Trophoblast cell (in vitro differentiated cells and primary cell): ENCODE data around the gene TNNC1.

Experiments used
- DNase-seq, 2 donors: peaks; one replicate each; pipeline ENCODE4 v3.0.0-alpha.2; 2016
- H2AFZ ChIP-seq: 2 replicates; pipeline ENCODE4 v1.6.1; 2013; ENCODE audit warnings: low read length, moderate library complexity, mild to moderate bottlenecking; ENCODE audit not compliant: insufficient read depth, poor library complexity
- H2AK5ac ChIP-seq: 2 replicates; pipeline ENCODE4 v1.6.1; 2013; ENCODE audit warnings: mild to moderate bottlenecking, low read length
- H2BK120ac ChIP-seq: 2 replicates; pipeline ENCODE4 v1.6.1; 2013; ENCODE audit warnings: low read length, mild to moderate bottlenecking, moderate library complexity; ENCODE audit not compliant: insufficient read depth, poor library complexity
- H2BK12ac ChIP-seq: 2 replicates; pipeline ENCODE4 v1.6.1; 2013; ENCODE audit warnings: mild to moderate bottlenecking, low read length, moderate library complexity
- H2BK5ac ChIP-seq: 2 replicates; pipeline ENCODE4 v1.6.1; 2013; ENCODE audit warnings: low read length, low read depth, moderate library complexity, mild to moderate bottlenecking; ENCODE audit not compliant: poor library complexity
- H3K14ac ChIP-seq: 2 replicates; pipeline ENCODE4 v1.6.1; 2013; ENCODE audit warnings: mild to moderate bottlenecking, low read length
- H3K18ac ChIP-seq: 2 replicates; pipeline ENCODE4 v1.6.1; 2013; ENCODE audit warnings: mild to moderate bottlenecking, low read length
- H3K23ac ChIP-seq: 2 replicates; pipeline ENCODE4 v1.6.1; 2013; ENCODE audit warnings: low read length
- H3K27ac ChIP-seq: 2 replicates; pipeline ENCODE4 v1.5.1; 2013; ENCODE audit warnings: low read depth, mild to moderate bottlenecking, inconsistent platforms, low read length, moderate library complexity
- H3K27me3 ChIP-seq: 2 replicates; pipeline ENCODE4 v1.6.1; 2013; ENCODE audit warnings: inconsistent platforms, mild to moderate bottlenecking, low read length, moderate library complexity; ENCODE audit not compliant: insufficient read depth
- H3K36me3 ChIP-seq, 2 experiments: 1 replicate in 1 of 2; 2 replicates in 1 of 2; pipeline ENCODE4 v1.6.1; 2013; ENCODE audit warnings: low read length in 2 of 2, mild to moderate bottlenecking in 2 of 2, moderate library complexity in 1 of 2; ENCODE audit not compliant: insufficient read depth in 2 of 2, control insufficient read depth in 1 of 2
- H3K4ac ChIP-seq: 2 replicates; pipeline ENCODE4 v1.6.1; 2013; ENCODE audit warnings: low read depth, mild to moderate bottlenecking, low read length, moderate library complexity
- H3K4me1 ChIP-seq, 2 experiments: 1 replicate in 1 of 2; 2 replicates in 1 of 2; pipeline ENCODE4 v1.6.1; 2013; ENCODE audit warnings: low read length in 2 of 2, mild to moderate bottlenecking in 2 of 2, moderate library complexity in 1 of 2; ENCODE audit not compliant: insufficient read depth in 2 of 2, control insufficient read depth in 1 of 2
- H3K4me2 ChIP-seq: 2 replicates; pipeline ENCODE4 v1.6.1; 2013; ENCODE audit warnings: inconsistent platforms, mild to moderate bottlenecking, low read length, moderate library complexity
- H3K4me3 ChIP-seq: 2 replicates; pipeline ENCODE4 v1.5.1; 2013; ENCODE audit warnings: mild to moderate bottlenecking, low read depth, low read length, inconsistent platforms
- H3K79me1 ChIP-seq: one replicate; pipeline ENCODE4 v1.6.1; 2013; ENCODE audit warnings: low read length
- H3K79me2 ChIP-seq: 2 replicates; pipeline ENCODE4 v1.6.1; 2013; ENCODE audit warnings: low read length, mild to moderate bottlenecking; ENCODE audit not compliant: control insufficient read depth, insufficient read depth, poor library complexity
- H3K9ac ChIP-seq: 2 replicates; pipeline ENCODE4 v1.6.1; 2013; ENCODE audit warnings: mild to moderate bottlenecking, low read length
- H3K9me3 ChIP-seq: 2 replicates; pipeline ENCODE4 v1.6.1; 2013; ENCODE audit warnings: low read depth, mild to moderate bottlenecking, control low read depth, inconsistent platforms, low read length; ENCODE audit not compliant: insufficient read depth
- H4K12ac ChIP-seq: 2 replicates; pipeline ENCODE4 v1.6.1; 2013; ENCODE audit warnings: low read depth, mild to moderate bottlenecking, low read length, moderate library complexity
- H4K8ac ChIP-seq: 2 replicates; pipeline ENCODE4 v1.6.1; 2013; ENCODE audit warnings: low read depth, mild to moderate bottlenecking, low read length, moderate library complexity
- H4K91ac ChIP-seq: one replicate; pipeline ENCODE4 v1.6.1; 2013; ENCODE audit warnings: low read depth, mild to moderate bottlenecking, low read length, moderate library complexity
- WGBS: extraction: QIAGEN DNeasy Blood & Tissue Kit; methylation state at CpG from one replicate; pipeline ENCODE4 v1.1.7; 2013; ENCODE audit warnings: missing lambda C conversion rate; ENCODE audit not compliant: insufficient read length, insufficient coverage; ENCODE audit errors: extremely low coverage; 5-methylcytosine and 5-hydroxymethylcytosine counted together

The TNNC1 gene

DNA sequence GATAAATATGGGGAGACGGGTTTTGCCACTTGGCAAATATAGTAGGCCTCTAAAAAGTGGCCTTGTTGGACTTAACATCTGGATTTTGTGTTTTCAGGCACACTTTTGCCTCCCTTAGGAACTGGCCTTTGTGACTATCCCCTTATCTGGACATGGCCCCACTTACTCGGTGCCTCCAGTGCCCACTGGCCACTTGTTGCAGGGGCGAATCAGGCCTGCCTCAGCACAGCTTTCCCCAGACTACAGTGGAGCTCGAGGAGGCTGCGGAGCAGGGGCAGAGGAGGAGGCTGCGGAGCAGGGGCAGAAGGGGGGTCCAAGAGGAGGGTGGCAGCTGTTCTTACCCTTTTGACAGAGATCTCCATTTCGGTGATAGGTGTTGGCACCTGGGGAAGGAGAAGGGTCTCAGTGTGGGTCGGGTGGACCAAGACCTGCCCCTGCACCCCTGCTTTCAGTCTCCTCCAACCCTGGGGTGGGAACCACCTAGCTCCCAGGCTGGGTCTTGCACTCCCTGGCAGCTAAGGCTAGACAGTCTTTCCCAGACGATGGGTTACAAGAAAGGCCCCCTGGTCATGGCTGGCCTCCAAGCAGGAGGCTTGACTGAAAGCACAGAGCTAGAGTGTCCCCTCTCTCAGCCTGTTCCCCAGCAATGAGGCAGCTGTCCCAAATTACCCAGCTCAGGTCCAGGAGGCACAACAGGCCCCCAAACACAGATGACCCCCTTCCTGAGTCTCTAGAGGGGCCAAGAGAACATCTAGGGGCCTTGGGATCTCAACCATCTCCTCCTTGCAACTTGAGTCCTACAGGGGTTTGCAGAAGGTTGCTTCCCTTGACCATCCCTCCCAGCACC is 15.0 kb downstream of the TNNC1 start:
- Histone ChIP-seq H3K27ac (no peak overlapping the region), H2BK5ac (no peak overlapping the region), H4K8ac (no peak overlapping the region), H3K18ac (no peak overlapping the region), H3K4me2 (no peak overlapping the region), H3K36me3 (no peaks in the 10 kb centered on the region), H3K14ac (no peak overlapping the region), H3K4me1 (no peaks in the 10 kb centered on the region), H3K9ac (no peak overlapping the region), H4K12ac (no peak overlapping the region), H3K27me3 (no peaks in the 10 kb centered on the region), H3K79me1 (no peaks in the 10 kb centered on the region), H2BK120ac (no peak overlapping the region), H3K79me2 (no peaks in the 10 kb centered on the region), H3K4ac (no peak overlapping the region), H2BK12ac (no peak overlapping the region), H2AK5ac (no peak overlapping the region), H2AFZ (no peak overlapping the region), H3K23ac (no peak overlapping the region), H3K4me3 (no peak overlapping the region), H3K9me3 (no peaks in the 10 kb centered on the region), H4K91ac (no peak overlapping the region)
- no peak for DNase-seq
- no CpG with 5 or more reads among the region's 9 CpGs for WGBS

DNA sequence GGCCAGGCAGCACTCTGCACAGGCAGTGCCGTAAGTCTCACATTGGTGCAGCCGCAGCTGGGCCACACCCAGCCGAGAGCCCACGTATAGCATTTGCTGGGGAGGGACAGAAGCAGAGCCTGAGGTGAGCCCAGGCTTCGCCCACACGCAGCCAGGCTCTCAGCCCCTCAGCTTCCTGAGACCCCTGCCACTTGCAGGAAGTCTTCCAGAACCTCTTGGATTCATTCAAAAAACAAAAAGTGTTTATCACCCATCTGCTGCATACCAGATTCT is 15.8 kb downstream of the TNNC1 start:
- H2BK5ac ChIP-seq, result no peak overlapping the region
- H3K14ac ChIP-seq, result no peak overlapping the region
- H3K4ac ChIP-seq, result no peak overlapping the region
- no peak overlapping the region for H2BK120ac ChIP-seq
- no peak overlapping the region for H2AFZ ChIP-seq
- H2AK5ac ChIP-seq, result no peak overlapping the region
- no peaks in the 10 kb centered on the region for H3K4me1 ChIP-seq
- no peaks in the 10 kb centered on the region for H3K9me3 ChIP-seq
- DNase-seq, result no peak
- H3K79me1 ChIP-seq, result no peaks in the 10 kb centered on the region
- no peak overlapping the region for H3K27ac ChIP-seq
- H3K79me2 ChIP-seq, result no peaks in the 10 kb centered on the region
- H3K9ac ChIP-seq, result no peak overlapping the region
- no peaks in the 10 kb centered on the region for H3K36me3 ChIP-seq
- WGBS, result no CpG with 5 or more reads among the region's 6 CpGs
- no peak overlapping the region for H3K4me2 ChIP-seq
- no peak overlapping the region for H4K91ac ChIP-seq
- no peak overlapping the region for H4K8ac ChIP-seq
- H3K23ac ChIP-seq, result no peak overlapping the region
- no peak overlapping the region for H3K4me3 ChIP-seq
- H2BK12ac ChIP-seq, result no peak overlapping the region
- no peak overlapping the region for H4K12ac ChIP-seq
- H3K27me3 ChIP-seq, result no peaks in the 10 kb centered on the region
- H3K18ac ChIP-seq, result no peak overlapping the region

DNA sequence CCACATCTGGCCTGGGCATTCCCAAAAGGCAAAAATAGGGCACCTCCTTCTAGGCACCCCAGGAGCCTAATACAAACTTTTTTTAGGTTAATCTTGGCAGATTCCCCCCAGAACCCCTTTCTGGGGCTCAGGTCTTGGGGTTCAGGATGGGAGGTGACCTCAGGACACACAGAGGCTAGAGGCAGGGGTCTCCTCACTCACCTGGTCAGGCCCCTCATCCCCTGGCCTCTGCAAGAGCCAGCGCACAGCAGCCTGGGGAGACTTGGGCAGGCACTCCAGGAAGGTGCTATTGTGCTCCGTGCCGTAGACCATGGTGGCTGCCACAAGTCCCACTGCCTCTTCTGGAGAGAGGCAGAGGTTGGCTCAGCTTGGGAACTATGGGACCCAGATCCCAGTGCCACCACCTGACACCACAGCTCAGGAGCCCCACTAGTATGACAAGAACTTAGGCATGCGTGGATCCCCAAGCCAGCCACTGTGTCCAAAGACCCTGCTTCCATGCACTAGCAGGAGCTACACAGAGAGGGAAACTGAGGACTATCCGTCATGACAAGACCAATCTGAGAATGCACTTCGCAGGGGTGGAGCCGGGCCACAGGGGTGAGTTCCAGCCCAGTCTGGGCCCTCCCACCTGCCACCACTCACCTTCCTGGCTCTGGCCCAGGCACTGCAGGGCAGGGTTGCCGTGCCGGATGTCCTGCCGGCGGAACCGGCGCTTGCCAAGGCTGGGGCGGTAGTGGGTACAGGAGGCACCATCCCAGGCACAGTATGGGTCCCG is 16.3 kb downstream of the TNNC1 start:
- Histone ChIP-seq H3K18ac (no peak overlapping the region), H3K4me3 (no peak overlapping the region), H3K36me3 (no peaks in the 10 kb centered on the region), H3K9me3 (no peaks in the 10 kb centered on the region), H4K8ac (no peak overlapping the region), H4K91ac (no peak overlapping the region), H2BK120ac (no peak overlapping the region), H3K27ac (no peak overlapping the region), H3K4me1 (no peaks in the 10 kb centered on the region), H3K4me2 (no peak overlapping the region), H2BK12ac (no peak overlapping the region), H3K14ac (no peak overlapping the region), H3K23ac (no peak overlapping the region), H2AK5ac (no peak overlapping the region), H2AFZ (no peak overlapping the region), H3K27me3 (no peaks in the 10 kb centered on the region), H2BK5ac (no peak overlapping the region), H3K9ac (no peak overlapping the region), H4K12ac (no peak overlapping the region), H3K4ac (no peak overlapping the region), H3K79me1 (no peaks in the 10 kb centered on the region), H3K79me2 (no peaks in the 10 kb centered on the region)
- DNase-seq, result no peak
- WGBS, result no CpG with 5 or more reads among the region's 15 CpGs

DNA sequence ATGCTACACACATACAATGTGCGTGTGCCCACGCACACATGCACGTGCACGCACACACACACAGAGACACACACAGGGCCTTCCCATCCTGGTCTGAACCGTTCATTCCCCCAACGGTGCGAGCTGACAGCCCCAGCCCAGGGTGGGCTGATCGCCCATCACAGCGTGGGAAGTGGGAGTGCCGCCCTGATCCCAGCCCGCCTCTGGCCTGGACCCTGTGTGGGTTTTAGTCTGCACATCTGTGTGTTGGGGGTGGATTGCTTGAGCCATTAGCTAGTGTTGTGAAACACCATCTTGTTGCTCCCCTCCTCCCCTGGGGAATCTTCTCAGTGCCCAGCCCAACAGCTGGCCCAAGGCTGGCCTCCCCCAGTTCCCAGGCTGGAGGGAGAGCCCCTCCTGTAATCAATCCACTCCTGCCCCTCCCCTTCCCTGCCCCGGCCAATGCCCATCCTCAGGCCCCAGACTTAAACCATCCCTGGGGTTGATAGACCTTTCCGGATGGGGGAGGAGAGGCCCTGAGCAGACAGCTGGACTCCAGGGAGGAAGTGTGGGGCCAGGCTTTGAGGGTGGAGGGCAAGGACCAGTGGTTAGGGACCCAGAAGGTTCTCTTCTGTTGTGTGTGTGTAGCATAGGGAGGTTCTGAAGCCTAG is 17.2 kb downstream of the TNNC1 start:
- H4K91ac ChIP-seq, result no peak overlapping the region
- H3K27me3 ChIP-seq, result no peaks in the 10 kb centered on the region
- WGBS, result no CpG with 5 or more reads among the region's 13 CpGs
- H2BK5ac ChIP-seq, result no peak overlapping the region
- no peak overlapping the region for H2AFZ ChIP-seq
- no peaks in the 10 kb centered on the region for H3K79me2 ChIP-seq
- no peak overlapping the region for H2BK120ac ChIP-seq
- no peaks in the 10 kb centered on the region for H3K4me1 ChIP-seq
- no peak overlapping the region for H3K4me2 ChIP-seq
- H3K4ac ChIP-seq, result no peak overlapping the region
- H4K8ac ChIP-seq, result no peak overlapping the region
- no peak for DNase-seq
- H4K12ac ChIP-seq, result no peak overlapping the region
- H3K4me3 ChIP-seq, result no peak overlapping the region
- no peaks in the 10 kb centered on the region for H3K36me3 ChIP-seq
- H3K27ac ChIP-seq, result no peak overlapping the region
- no peaks in the 10 kb centered on the region for H3K9me3 ChIP-seq
- H3K79me1 ChIP-seq, result no peaks in the 10 kb centered on the region
- H2AK5ac ChIP-seq, result no peak overlapping the region
- H3K23ac ChIP-seq, result no peak overlapping the region
- H3K9ac ChIP-seq, result no peak overlapping the region
- no peak overlapping the region for H3K14ac ChIP-seq
- H2BK12ac ChIP-seq, result no peak overlapping the region
- H3K18ac ChIP-seq, result no peak overlapping the region
